GM18498 (cell line): ENCODE data around the gene EFNB1.
"Not testable (repeated sequence)": the region's sequence is repeated elsewhere in the genome, so short reads cannot be mapped to it uniquely, and the experiment has no call there.

Experiments
- ATAC-seq: cut with Tn5 transposase; IDR thresholded peaks from one replicate; pipeline ENCODE4 v1.9.1; 2021; ENCODE audit warnings: mild to moderate bottlenecking, moderate library complexity; ENCODE audit not compliant: unreplicated experiment

Gene EFNB1

DNA sequence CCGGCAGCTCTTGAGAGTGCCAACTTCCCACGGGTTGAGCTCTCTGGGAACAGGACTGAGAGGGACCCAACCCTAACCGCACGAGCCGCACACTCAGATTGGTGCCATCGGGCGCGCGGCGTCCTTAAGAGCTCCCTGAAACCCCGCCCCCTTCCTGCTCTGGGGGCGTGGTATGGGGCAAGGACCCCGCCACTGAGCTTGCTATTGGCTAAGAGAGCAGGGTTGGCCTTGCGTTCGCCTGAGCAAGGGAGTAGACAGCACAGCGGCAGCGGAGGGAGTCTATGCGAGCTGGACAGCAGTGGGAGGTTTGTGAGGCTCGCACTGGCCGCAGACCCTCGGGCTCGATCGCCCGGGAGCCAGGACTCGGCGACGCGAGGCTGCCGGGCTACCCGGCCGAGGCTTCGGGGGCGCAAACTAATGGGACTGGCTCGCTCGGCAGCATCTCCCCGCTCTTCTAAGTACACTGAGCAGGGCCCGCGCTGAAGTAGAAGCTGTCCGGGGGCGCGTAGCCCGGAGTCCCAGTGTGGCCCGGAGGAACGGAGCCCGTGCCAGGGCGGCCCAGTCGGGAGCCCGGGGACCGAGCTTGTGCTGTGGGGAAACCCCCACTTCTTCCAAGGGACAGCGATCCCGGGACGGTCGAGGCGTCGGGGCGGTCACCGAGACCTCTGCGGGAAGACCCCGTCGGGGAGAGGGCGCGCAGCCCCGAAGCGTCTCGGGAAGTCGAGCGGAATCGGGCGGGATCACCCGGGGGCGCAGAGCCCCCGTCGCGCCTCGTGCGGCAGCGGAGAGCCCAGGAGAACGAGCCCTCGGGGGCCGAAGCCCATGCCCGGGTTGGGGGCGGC, at the start of gene EFNB1:
Gene EFNB1 (plus strand): TSS at position 282 of the 842 bp plus-strand sequence. CDS start 756 bp downstream, outside the sequence.
- peak; percentile 97 for ATAC-seq

GRCh38 chrX:68781295-68781694, 47.5 kb upstream of the EFNB1 start:
- ATAC-seq, result not testable (repeated sequence)

DNA sequence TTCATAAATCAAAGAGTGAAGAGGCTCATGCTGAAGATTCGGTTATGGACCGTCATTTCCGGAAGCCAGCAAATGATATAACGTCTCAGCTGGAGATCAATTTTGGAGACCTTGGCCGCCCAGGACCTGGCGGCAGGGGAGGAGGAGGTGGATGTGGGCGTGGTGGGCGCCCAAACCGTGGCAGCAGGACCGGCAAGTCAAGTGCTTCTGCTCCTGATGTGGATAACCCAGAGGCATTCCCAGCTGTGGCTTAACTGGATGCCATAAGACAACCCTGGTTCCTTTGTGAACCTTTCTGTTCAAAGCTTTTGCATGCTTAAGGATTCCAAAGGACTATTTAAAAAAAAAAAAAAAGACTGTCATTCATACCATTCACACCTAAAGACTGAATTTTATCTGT, 44.0 kb upstream of the EFNB1 start:
- no peak for ATAC-seq

DNA sequence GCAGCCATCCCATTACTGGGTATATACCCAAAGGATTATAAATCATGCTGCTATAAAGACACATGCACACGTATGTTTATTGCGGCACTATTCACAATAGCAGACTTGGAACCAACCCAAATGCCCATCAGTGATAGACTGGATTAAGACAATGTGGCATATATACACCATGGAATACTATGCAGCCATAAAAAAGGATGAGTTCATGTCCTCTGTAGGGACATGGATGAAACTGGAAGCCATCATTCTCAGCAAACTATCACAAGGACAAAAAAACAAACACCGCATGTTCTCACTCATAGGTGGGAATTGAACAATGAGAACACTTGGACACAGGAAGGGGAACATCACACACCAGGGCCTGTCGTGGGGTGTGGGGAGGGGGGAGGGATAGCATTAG, 42.2 kb upstream of the EFNB1 start:
- ATAC-seq, result not testable (repeated sequence)

GRCh38 chrX:68789966-68790365, 38.9 kb upstream of the EFNB1 start:
- ATAC-seq, result no peak

- no peak for ATAC-seq
These were observed 36.7 kb upstream of the EFNB1 start for GRCh38 chrX:68792083-68792482.

DNA sequence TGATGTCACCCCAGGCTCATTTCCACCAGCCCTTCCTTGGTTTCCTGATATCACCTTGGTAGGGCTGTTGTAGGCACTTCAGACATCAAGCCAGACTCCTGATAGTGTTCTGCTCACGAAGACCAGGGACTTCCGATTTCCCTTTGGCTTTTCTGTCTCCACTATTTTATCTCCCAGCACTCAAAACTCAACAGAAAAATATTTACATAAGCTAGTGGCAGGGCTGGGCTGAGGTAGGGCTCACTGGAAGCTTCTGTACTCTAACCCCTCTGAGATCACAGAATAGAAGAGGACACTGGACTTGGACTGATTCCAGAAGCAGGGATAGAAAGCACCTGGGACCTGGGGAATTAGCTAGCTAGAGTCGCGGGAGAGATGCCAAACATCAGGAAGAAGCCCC, 34.4 kb upstream of the EFNB1 start:
- no peak for ATAC-seq

GRCh38 chrX:68795741-68796140, 33.1 kb upstream of the EFNB1 start:
- ATAC-seq, result no peak

GRCh38 chrX:68798400-68798799, 30.4 kb upstream of the EFNB1 start:
- not testable (repeated sequence) for ATAC-seq

DNA sequence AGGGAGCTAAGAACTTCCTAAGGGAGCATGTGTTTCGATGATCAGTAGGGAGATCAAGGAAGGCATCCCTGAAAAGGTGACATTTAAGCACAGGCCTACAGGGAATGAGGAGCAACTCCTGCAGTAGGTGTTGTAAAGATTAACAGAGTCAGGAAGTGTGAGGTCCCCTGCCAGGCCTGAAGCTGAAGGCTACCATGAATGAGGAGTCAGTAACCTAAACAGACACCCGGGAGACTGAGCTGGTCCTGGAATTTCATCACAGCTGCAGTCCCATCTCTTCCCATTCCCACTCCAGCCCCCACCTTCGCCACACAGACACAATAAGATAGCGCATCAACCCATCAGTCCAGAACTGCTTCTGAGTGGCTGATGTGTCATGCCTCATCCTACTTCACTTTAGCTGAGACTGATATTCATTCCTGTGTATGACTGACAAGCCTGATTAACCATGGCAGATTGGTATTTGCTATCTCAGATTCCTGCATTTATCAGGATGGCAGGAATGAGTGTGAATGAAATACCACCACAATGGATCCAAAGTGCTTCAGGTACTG, 27.0 kb upstream of the EFNB1 start:
- no peak for ATAC-seq

DNA sequence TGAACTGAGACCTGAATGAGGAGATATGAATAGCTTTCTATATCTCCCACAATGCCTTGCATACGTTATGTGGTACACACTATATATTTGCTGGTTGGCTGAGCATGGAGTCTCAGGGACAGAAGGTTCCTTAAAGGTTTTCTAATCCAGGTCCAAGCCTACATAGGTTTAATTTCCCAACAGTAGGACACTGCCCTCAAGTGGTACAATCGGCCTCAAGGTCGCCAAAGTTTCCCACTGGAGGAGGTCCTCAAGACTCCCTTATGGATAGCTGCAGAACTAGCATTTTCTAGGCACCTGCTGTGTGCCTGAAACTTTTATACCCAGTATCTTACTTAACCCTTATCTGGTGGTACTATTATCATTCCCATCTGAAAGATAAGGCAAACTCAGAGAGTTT, 21.0 kb upstream of the EFNB1 start:
- ATAC-seq, result no peak

GRCh38 chrX:68808686-68809357, 20.0 kb upstream of the EFNB1 start:
- ATAC-seq, result no peak

DNA sequence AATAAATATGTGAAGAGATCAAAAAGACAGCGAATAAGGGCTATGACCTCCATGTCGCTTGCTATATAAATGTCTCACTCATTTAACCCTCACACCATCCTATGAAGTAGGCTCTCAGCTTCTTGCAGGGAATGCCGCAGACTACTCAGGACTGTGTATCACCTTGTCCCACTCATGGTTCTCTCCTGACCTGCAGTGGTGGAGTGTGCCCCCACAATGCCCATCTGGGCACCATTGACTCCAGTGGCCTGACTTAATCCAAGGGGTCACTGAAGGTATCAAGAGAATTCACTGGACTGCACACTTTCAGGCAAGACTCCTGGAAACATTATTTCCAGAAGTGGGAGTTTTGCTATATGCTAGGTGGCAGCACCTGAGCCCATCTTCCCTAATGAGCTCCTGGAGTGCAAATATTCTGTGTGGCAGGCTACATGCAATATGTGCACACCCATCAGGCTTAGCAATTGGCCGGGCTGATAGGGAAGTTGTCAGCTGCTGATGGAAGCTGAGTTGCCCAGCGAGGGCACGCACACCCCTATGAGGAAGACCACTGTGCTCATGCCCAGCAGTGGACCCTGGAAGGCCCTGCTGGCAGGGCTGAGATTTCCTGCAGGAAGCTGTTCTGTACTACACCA, 8.2 kb upstream of the EFNB1 start:
- no peak for ATAC-seq

DNA sequence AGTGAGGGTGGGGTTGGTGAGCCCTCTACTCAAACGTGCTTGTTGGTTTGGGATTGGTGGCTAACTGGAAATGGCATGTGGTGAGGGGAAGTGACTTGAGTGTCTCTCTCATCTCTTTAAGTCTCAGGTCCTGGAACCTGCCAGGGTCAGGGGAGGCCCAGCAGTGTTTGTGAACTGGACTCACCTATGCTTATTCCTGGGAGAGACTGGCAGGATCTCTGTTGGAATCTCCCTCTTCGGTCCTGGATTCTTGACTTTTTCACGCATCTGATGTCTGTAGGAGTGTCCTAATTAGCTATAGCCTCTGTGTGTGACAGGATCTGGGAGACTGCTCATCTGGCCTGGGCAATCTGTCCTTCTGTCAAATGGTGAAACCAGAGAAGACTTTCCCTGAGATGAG, 7.2 kb upstream of the EFNB1 start:
- ATAC-seq, result no peak

- no peak for ATAC-seq
These were observed 6.0 kb upstream of the EFNB1 start for GRCh38 chrX:68822641-68823410.

- ATAC-seq, result no peak
These were observed 5.2 kb upstream of the EFNB1 start for GRCh38 chrX:68823413-68824151.

- ATAC-seq, result no peak
These were observed 4.7 kb upstream of the EFNB1 start for GRCh38 chrX:68824152-68824433.

DNA sequence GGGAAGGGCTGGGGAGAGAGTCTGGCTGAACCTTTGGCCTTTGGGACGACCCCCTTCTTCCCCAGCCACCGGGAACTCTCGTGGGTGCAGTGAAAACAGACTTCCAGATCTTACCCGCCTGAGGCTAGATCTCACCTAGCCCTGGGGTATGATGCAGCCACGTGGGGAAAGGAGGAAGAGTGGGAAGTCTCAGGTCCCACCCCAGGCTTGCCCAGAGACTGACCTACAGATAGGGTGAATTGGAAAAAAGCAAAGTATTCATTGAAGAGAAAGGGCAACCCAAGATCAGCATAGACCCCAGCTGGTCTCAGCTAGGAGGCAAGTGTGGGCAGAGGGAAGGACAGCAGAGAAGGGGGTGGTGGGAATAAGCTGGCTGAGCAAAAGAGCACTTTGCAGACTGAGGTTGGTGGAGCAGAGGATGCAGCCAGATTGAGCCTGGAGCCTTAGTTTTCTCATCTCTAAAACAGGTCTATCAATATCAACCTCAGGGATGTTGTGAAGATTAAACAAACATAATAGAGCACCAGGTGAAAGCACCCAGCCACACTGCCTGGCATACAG, 4.2 kb upstream of the EFNB1 start:
- no peak for ATAC-seq

GRCh38 chrX:68826113-68826980, 2.5 kb upstream of the EFNB1 start:
- no peak for ATAC-seq
